Measurements from ENCODE around the gene CYB5A. TPM values are rescaled to one million over a fixed set of nuclear protein-coding genes. Genes with fewer than 3 reads are reported as not detected.

The CYB5A gene
- total RNA-seq, 1 donor from 2014 or later: 28.3 TPM

- TF ChIP-seq CTCF (IDR thresholded peaks at IDR 0.05; ENCODE audit: partially characterized antibody, unreplicated experiment): no peak
- DNase-seq: no peak
- H3K27ac Mint-ChIP-seq (ENCODE audit: unreplicated experiment): no peak overlapping the region
- H3K36me3 Mint-ChIP-seq (ENCODE audit: unreplicated experiment): no peaks in the 10 kb centered on the region
- no peaks in the 10 kb centered on the region for H3K9me3 Mint-ChIP-seq (ENCODE audit: unreplicated experiment)
- peaks cover 2% of the 10 kb centered on the region for H3K27me3 Mint-ChIP-seq (ENCODE audit: unreplicated experiment)
- H3K4me1 Mint-ChIP-seq (ENCODE audit: low read depth, unreplicated experiment): no peaks in the 10 kb centered on the region
- no peak overlapping the region for H3K4me3 Mint-ChIP-seq (ENCODE audit: unreplicated experiment)
Observed at GRCh38 chr18:74222710-74223494, 68.9 kb downstream of the CYB5A start.

- no peaks in the 10 kb centered on the region for H3K4me1 Mint-ChIP-seq (ENCODE audit: low read depth, unreplicated experiment)
- no peaks in the 10 kb centered on the region for H3K27me3 Mint-ChIP-seq (ENCODE audit: unreplicated experiment)
- H3K36me3 Mint-ChIP-seq (ENCODE audit: unreplicated experiment): no peaks in the 10 kb centered on the region
- H3K4me3 Mint-ChIP-seq (ENCODE audit: unreplicated experiment): no peak overlapping the region
- H3K27ac Mint-ChIP-seq (ENCODE audit: unreplicated experiment): no peak overlapping the region
- no peak for TF ChIP-seq CTCF (IDR thresholded peaks at IDR 0.05; ENCODE audit: partially characterized antibody, unreplicated experiment)
- no peak for DNase-seq
- H3K9me3 Mint-ChIP-seq (ENCODE audit: unreplicated experiment): no peaks in the 10 kb centered on the region
Observed at GRCh38 chr18:74221081-74221480, 70.7 kb downstream of the CYB5A start.

- no peaks in the 10 kb centered on the region for H3K4me1 Mint-ChIP-seq (ENCODE audit: low read depth, unreplicated experiment)
- no peaks in the 10 kb centered on the region for H3K36me3 Mint-ChIP-seq (ENCODE audit: unreplicated experiment)
- no peak for TF ChIP-seq CTCF (IDR thresholded peaks at IDR 0.05; ENCODE audit: partially characterized antibody, unreplicated experiment)
- H3K4me3 Mint-ChIP-seq (ENCODE audit: unreplicated experiment): no peak overlapping the region
- H3K9me3 Mint-ChIP-seq (ENCODE audit: unreplicated experiment): no peaks in the 10 kb centered on the region
- H3K27ac Mint-ChIP-seq (ENCODE audit: unreplicated experiment): no peak overlapping the region
- H3K27me3 Mint-ChIP-seq (ENCODE audit: unreplicated experiment): peaks cover 3% of the 10 kb centered on the region
- DNase-seq: no peak
Observed at GRCh38 chr18:74219056-74219455, 72.7 kb downstream of the CYB5A start.

GRCh38 chr18:74217476-74218143 is 74.2 kb downstream of the CYB5A start:
- Mint-ChIP-seq H3K4me1 (ENCODE audit: low read depth, unreplicated experiment) (no peaks in the 10 kb centered on the region), H3K27ac (ENCODE audit: unreplicated experiment) (no peak overlapping the region), H3K4me3 (ENCODE audit: unreplicated experiment) (no peak overlapping the region), H3K27me3 (ENCODE audit: unreplicated experiment) (peaks cover 3% of the 10 kb centered on the region), H3K9me3 (ENCODE audit: unreplicated experiment) (no peaks in the 10 kb centered on the region), H3K36me3 (ENCODE audit: unreplicated experiment) (no peaks in the 10 kb centered on the region)
- DNase-seq: no peak
- no peak for TF ChIP-seq CTCF (IDR thresholded peaks at IDR 0.05; ENCODE audit: partially characterized antibody, unreplicated experiment)

GRCh38 chr18:74216661-74217110 is 75.1 kb downstream of the CYB5A start:
- Mint-ChIP-seq H3K4me3 (ENCODE audit: unreplicated experiment) (no peak overlapping the region), H3K27me3 (ENCODE audit: unreplicated experiment) (peaks cover 3% of the 10 kb centered on the region), H3K4me1 (ENCODE audit: low read depth, unreplicated experiment) (no peaks in the 10 kb centered on the region), H3K36me3 (ENCODE audit: unreplicated experiment) (no peaks in the 10 kb centered on the region), H3K9me3 (ENCODE audit: unreplicated experiment) (no peaks in the 10 kb centered on the region), H3K27ac (ENCODE audit: unreplicated experiment) (no peak overlapping the region)
- no peak for TF ChIP-seq CTCF (IDR thresholded peaks at IDR 0.05; ENCODE audit: partially characterized antibody, unreplicated experiment)
- no peak for DNase-seq
